Measurements from ENCODE around the gene BTN1A1. TPM values are rescaled to one million over a fixed set of nuclear protein-coding genes. Genes with fewer than 3 reads are reported as not detected.

Gene BTN1A1
- total and polyA plus RNA-seq, 9 of the 15 experiments (the other 6 are each of a cell fraction or from before 2014, with no cell fraction given) = 0.01 to 0.15 (median 0.06) TPM; not detected in 4

GRCh38 chr6:26537160-26537845 lies 37.2 kb downstream of the BTN1A1 start (continued):
- TF ChIP-seq ZNF551 (CRISPR knock-in tag; IDR thresholded peaks at IDR 0.05) (no peak), PREB (CRISPR knock-in tag; IDR thresholded peaks at IDR 0.05) (no peak; the same call in 1 of the 2 replicates), CREB5 (CRISPR knock-in tag; IDR thresholded peaks at IDR 0.05) (no peak), XRCC4 (IDR thresholded peaks at IDR 0.05; ENCODE audit: extremely low read depth, insufficient read depth, insufficient read length) (no peak), BCL6 (CRISPR knock-in tag; IDR thresholded peaks at IDR 0.05) (no peak; the same call in 1 of the 2 replicates), DDX20 (tag; IDR thresholded peaks at IDR 0.05; ENCODE audit: low read depth) (no peak), ZNF277 (CRISPR knock-in tag; IDR thresholded peaks at IDR 0.05; ENCODE audit: borderline replicate concordance) (no peak), YY1 (IDR thresholded peaks at IDR 0.05; ENCODE audit: borderline replicate concordance in 1 of 3, control insufficient read depth in 1 of 3, extremely low read depth in 1 of 3, insufficient read depth in 3 of 3, insufficient read length in 1 of 3, insufficient replicate concordance in 2 of 3, low read depth in 1 of 3, low read length in 2 of 3) (peak; percentile 19 to 88 (median 74)), ZC3H8 (IDR thresholded peaks at IDR 0.05) (no peak), BHLHE40 (IDR thresholded peaks at IDR 0.05; ENCODE audit: low read length) (no peak; the same call in 1 of the 2 replicates), POLR3G (IDR thresholded peaks at IDR 0.05; ENCODE audit: extremely low read depth, insufficient read length, insufficient replicate concordance) (peak; percentile 84), POU5F1 (IDR thresholded peaks at IDR 0.05; ENCODE audit: borderline replicate concordance, low read depth, low read length, partially characterized antibody) (peak; percentile 20), ZNF583 (CRISPR knock-in tag; IDR thresholded peaks at IDR 0.05) (0 out of 2 replicates have a peak, but pooled peaks have one; percentile 54), PCBP1 (IDR thresholded peaks at IDR 0.05; ENCODE audit: low read depth, low read length, poor library complexity, severe bottlenecking) (no peak), ZNF24 (IDR thresholded peaks at IDR 0.05) (peak; percentile 92), TAF9B (IDR thresholded peaks at IDR 0.05; ENCODE audit: partially characterized antibody) (no peak), MAX (CRISPR knock-in tag; IDR thresholded peaks at IDR 0.05) (peak; percentile 89), ZNF133 (CRISPR knock-in tag; IDR thresholded peaks at IDR 0.05) (no peak), SMC3 (conservative IDR thresholded peaks at IDR 0.05; ENCODE audit: insufficient read depth, low read depth, low read length) (peak; percentile 9; the same call in 1 of the 2 replicates), ETS1 (conservative IDR thresholded peaks at IDR 0.05; ENCODE audit: control insufficient read depth, low read depth, low read length) (peak; percentile 97), PHF8 (IDR thresholded peaks at IDR 0.05; ENCODE audit: borderline replicate concordance, low read length) (peak; percentile 39)
